GM12878 (cell line): Measurements from ENCODE around the gene CCDC63. TPM values are rescaled to one million over a fixed set of nuclear protein-coding genes. Genes with fewer than 3 reads are reported as not detected.
A peak's percentile ranks its signal among the peaks of the same experiment; 100 is the strongest.

Experiments
- ATAC-seq: fragments of 200-7000 bp; cut with Tn5 transposase; 3 replicates; pipeline ENCODE4 v1.9.1; 2020; ENCODE audit warnings: mild to moderate bottlenecking, moderate library complexity
- BruUV-seq: library from RNA; stranded (reverse); fragments of 400-500 nt; replicated peaks from 2 replicates; lab custom pipeline; 2021; lab: Mats Ljungman, UMichigan
- CTCF ChIA-PET: fragments of 300-600 bp; sonication (Branson Sonifier 250); formaldehyde crosslinking; extraction: SDS; loops from one replicate; lab custom pipeline; 2021; ENCODE audit warnings: inconsistent platforms; lab: Yijun Ruan, JAX
- POLR2A ChIA-PET: fragments of 350-600 bp; formaldehyde crosslinking; extraction: SDS; loops from one replicate; lab custom pipeline; 2021; ENCODE audit warnings: inconsistent platforms; lab: Charles Lee
- RAD21 ChIA-PET: fragments of 300-600 bp; sonication (Branson Sonifier 250); formaldehyde crosslinking; loops from one replicate; lab custom pipeline; 2023; ENCODE audit warnings: antibody characterized with exemption; ENCODE audit not compliant: unreplicated experiment; lab: Charles Lee
- SMC1A ChIA-PET: fragments of 300-600 bp; sonication (Branson Sonifier 250); formaldehyde crosslinking; loops from one replicate; lab custom pipeline; 2023; ENCODE audit not compliant: unreplicated experiment, uncharacterized antibody; lab: Charles Lee
- DNase-seq: peaks from one replicate; pipeline ENCODE4 v3.0.0-alpha.2; 2011; ENCODE audit warnings: low read depth, low spot score
- FAIRE-seq: peaks from 3 replicates; lab custom pipeline; 2011; peaks lifted over from hg19 to GRCh38; lab: Jason Lieb, UNC
- H2AFZ ChIP-seq: 2 replicates; pipeline ENCODE4 v1.6.0; 2011; ENCODE audit warnings: low read depth, low read length, control low read depth; ENCODE audit not compliant: control insufficient read depth
- H3K27ac ChIP-seq: 2 replicates; pipeline ENCODE4 v1.5.1; 2011; ENCODE audit warnings: control low read depth; ENCODE audit not compliant: control insufficient read depth, insufficient read depth
- H3K27me3 ChIP-seq, 2 experiments: replicated peaks in 1 of 2; 2 replicates each; pipeline versions ENCODE4 v1.6.0 to v1.6.1; 2011; ENCODE audit warnings: low read length in 1 of 2; ENCODE audit not compliant: control insufficient read depth in 2 of 2, insufficient read depth in 2 of 2
- H3K36me3 ChIP-seq, 2 experiments: 2 replicates each; pipeline ENCODE4 v1.5.1; 2011; ENCODE audit warnings: low read length in 1 of 2; ENCODE audit not compliant: control insufficient read depth in 2 of 2, insufficient read depth in 2 of 2
- H3K4me1 ChIP-seq: 2 replicates; pipeline ENCODE4 v1.6.1; 2011; ENCODE audit warnings: mild to moderate bottlenecking, low read length, moderate library complexity, mixed read lengths; ENCODE audit not compliant: control insufficient read depth, insufficient read depth
- H3K4me2 ChIP-seq: 2 replicates; pipeline ENCODE4 v1.6.0; 2011; ENCODE audit warnings: control low read depth; ENCODE audit not compliant: control insufficient read depth, insufficient read depth
- H3K4me3 ChIP-seq: fragments of 200-600 bp; sonication (generic); 2 replicates; pipeline ENCODE4 v1.5.1; 2016
- H3K79me2 ChIP-seq: 2 replicates; pipeline ENCODE4 v1.6.0; 2011; ENCODE audit warnings: low read length; ENCODE audit not compliant: control insufficient read depth, insufficient read depth
- H3K9ac ChIP-seq: 2 replicates; pipeline ENCODE4 v1.8.0; 2011; ENCODE audit warnings: low read length, control low read depth, mixed read lengths; ENCODE audit not compliant: control insufficient read depth, insufficient read depth
- H3K9me3 ChIP-seq: replicated peaks from 3 replicates; pipeline ENCODE4 v1.5.1; 2011; ENCODE audit warnings: mild to moderate bottlenecking, low read length; ENCODE audit not compliant: control insufficient read depth, insufficient read depth
- H4K20me1 ChIP-seq: 2 replicates; pipeline ENCODE4 v1.6.0; 2011; ENCODE audit not compliant: control insufficient read depth, insufficient read depth
- NR2C1 ChIP-seq: fragments of 450-650 bp; IDR thresholded peaks from 2 replicates; pipeline ENCODE4 v1.6.1; 2017; ENCODE audit warnings: antibody characterized with exemption, mild to moderate bottlenecking, moderate library complexity
- WGBS: methylation state at CpG from one replicate; pipeline ENCODE4 v1.1.6; 2016; ENCODE audit warnings: low lambda C conversion rate; ENCODE audit not compliant: insufficient replicate concordance, insufficient coverage; ENCODE audit errors: missing lambda C conversion rate; 5-methylcytosine and 5-hydroxymethylcytosine counted together
- in situ Hi-C: fragments of 300-500 bp; cut with MboI; formaldehyde crosslinking; loops from 9 replicates; pipeline ENCODE4 v1.14.3; 2018; ENCODE audit warnings: mixed read lengths
- intact Hi-C: fragments of 100-400 bp; cut with micrococcal nuclease; formaldehyde crosslinking; loops from one replicate; pipeline ENCODE4 v1.14.2; 2022; ENCODE audit not compliant: unreplicated experiment
- polyA plus RNA-seq, 11 experiments: library from polyadenylated mRNA; depleted of rRNA in 4 of 11; unstranded in 6 of 11; stranded (reverse) in 5 of 11; fragments of >200 nt; fragmentation: Nextera tagmentation in 4 of 11; fragmentation: Illumina TruSeq in 1 of 11; extraction: Ambion mirVana in 4 of 11; extraction: Trizol in 1 of 11; gene quantifications; 1 replicate in 1 of 11; 2 replicates in 10 of 11; pipeline versions ENCODE4 v1.2.1 to v1.2.3, GENCODE V29; 2011 to 2016; ENCODE audit warnings: inconsistent platforms in 2 of 11, missing spikeins in 2 of 11, low read depth in 1 of 11
- total RNA-seq, 4 experiments: library from RNA; depleted of rRNA in 3 of 4; stranded (reverse); fragments of >200 nt in 3 of 4; fragmentation: Illumina TruSeq in 1 of 4; extraction: Trizol in 1 of 4; gene quantifications; 2 replicates each; pipeline versions ENCODE4 v1.2.1 to v1.2.3, GENCODE V29; 2013 to 2021
- TF ChIP-seq, protein P1 (sequence below): fragments of 450-650 bp; IDR thresholded peaks from 2 replicates; pipeline ENCODE4 v1.6.1; 2017; ENCODE audit warnings: mild to moderate bottlenecking

Gene CCDC63
- total and polyA plus RNA-seq, 10 of the 15 experiments (the other 5 are each of a cell fraction or from before 2014, with no cell fraction given), result not detected

DNA sequence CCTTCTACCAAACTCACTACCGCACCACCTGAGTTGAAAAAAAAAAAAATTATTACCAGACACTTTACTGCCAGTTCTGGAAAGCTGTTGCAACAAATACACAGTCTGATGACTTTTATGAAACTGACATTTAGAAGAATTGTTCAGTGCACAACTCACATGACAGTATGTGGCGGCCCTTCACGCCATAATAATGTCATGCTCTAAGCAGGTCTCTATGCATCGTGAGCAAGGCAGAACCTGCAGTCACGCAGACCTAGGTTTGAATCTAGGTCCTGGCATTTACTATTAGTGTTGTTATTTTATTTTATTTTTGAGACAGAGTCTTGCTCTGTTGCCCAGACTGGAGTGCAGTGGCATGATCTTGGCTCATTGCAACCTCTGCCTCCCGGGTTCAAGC lies 65.5 kb downstream of the CCDC63 start:
- POLR2A ChIA-PET, result interaction anchor here (0.6 to 1.0 kb wide), 2 partner anchors 17 to 411 kb away, joined by 3 read pairs; no protein-coding TSS in a partner anchor
- WGBS, result 97% methylated on average over 6 of the region's 6 CpGs
- FAIRE-seq, result no peak

More for the DNA sequence above, 65.5 kb downstream of the CCDC63 start:
- ChIA-PET SMC1A (interaction anchor here (1.1 to 1.9 kb wide), 3 partner anchors 9 to 184 kb away, joined by 3 to 15 read pairs (median 3); no protein-coding TSS in a partner anchor), RAD21 (no interaction called here), CTCF (interaction anchor here (1.1 to 2.2 kb wide), 2 partner anchors 16 to 25 kb away, joined by 5 to 15 read pairs; no protein-coding TSS in a partner anchor)
- Histone ChIP-seq H3K27me3 (no peaks in the 10 kb centered on the region), H2AFZ (no peak overlapping the region), H3K4me1 (peaks cover 56% of the 10 kb centered on the region), H3K9me3 (no peaks in the 10 kb centered on the region), H3K79me2 (no peaks in the 10 kb centered on the region), H3K9ac (no peak overlapping the region), H3K27ac (peak overlapping the region; percentile 99), H3K4me2 (no peak overlapping the region), H4K20me1 (no peaks in the 10 kb centered on the region), H3K4me3 (no peak overlapping the region), H3K36me3 (no peaks in the 10 kb centered on the region)
- BruUV-seq, result no TSS peak
- ATAC-seq (no peak), DNase-seq (no peak)
- TF ChIP-seq, protein P1, sequence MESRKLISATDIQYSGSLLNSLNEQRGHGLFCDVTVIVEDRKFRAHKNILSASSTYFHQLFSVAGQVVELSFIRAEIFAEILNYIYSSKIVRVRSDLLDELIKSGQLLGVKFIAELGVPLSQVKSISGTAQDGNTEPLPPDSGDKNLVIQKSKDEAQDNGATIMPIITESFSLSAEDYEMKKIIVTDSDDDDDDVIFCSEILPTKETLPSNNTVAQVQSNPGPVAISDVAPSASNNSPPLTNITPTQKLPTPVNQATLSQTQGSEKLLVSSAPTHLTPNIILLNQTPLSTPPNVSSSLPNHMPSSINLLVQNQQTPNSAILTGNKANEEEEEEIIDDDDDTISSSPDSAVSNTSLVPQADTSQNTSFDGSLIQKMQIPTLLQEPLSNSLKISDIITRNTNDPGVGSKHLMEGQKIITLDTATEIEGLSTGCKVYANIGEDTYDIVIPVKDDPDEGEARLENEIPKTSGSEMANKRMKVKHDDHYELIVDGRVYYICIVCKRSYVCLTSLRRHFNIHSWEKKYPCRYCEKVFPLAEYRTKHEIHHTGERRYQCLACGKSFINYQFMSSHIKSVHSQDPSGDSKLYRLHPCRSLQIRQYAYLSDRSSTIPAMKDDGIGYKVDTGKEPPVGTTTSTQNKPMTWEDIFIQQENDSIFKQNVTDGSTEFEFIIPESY, result peak; percentile 82; the same call in 1 of the 2 replicates
- no peak for TF ChIP-seq NR2C1
- in situ Hi-C loops (no loop called here), intact Hi-C loops (no loop called here)
